ENCODE measurements around the gene SPDYE2.
"Not testable (repeated sequence)": the region's sequence is repeated elsewhere in the genome, so short reads cannot be mapped to it uniquely, and the experiment has no call there.

The SPDYE2 gene

GRCh38 chr7:102550808-102551422 is at the start of gene SPDYE2:
Gene SPDYE2, plus strand, starts transcription at chr7:102551226. Its CDS starts 2,030 bp downstream, at chr7:102553256.
- not testable (repeated sequence) for DNase-seq

- not testable (repeated sequence) for DNase-seq
These were observed 47.9 kb upstream of the SPDYE2 start for GRCh38 chr7:102503141-102503540.

- not testable (repeated sequence) for DNase-seq
These were observed 45.5 kb upstream of the SPDYE2 start for GRCh38 chr7:102505298-102506185.

GRCh38 chr7:102507410-102508088 is 43.5 kb upstream of the SPDYE2 start:
- not testable (repeated sequence) for DNase-seq

GRCh38 chr7:102510575-102510974 is 40.5 kb upstream of the SPDYE2 start:
- not testable (repeated sequence) for DNase-seq

- not testable (repeated sequence) for DNase-seq
These were observed 39.0 kb upstream of the SPDYE2 start for GRCh38 chr7:102511860-102512522.

- not testable (repeated sequence) for DNase-seq
These were observed 38.3 kb upstream of the SPDYE2 start for GRCh38 chr7:102512642-102513221.

- DNase-seq, result not testable (repeated sequence)
These were observed 35.9 kb upstream of the SPDYE2 start for GRCh38 chr7:102514881-102515721.

- DNase-seq, result not testable (repeated sequence)
These were observed 35.1 kb upstream of the SPDYE2 start for GRCh38 chr7:102515889-102516288.

GRCh38 chr7:102516951-102517350 is 34.1 kb upstream of the SPDYE2 start:
- not testable (repeated sequence) for DNase-seq

- DNase-seq, result not testable (repeated sequence)
These were observed 33.4 kb upstream of the SPDYE2 start, which contains the start of gene RASA4B for GRCh38 chr7:102517550-102518147. Gene RASA4B, minus strand, starts transcription at chr7:102517777. Its CDS starts 67 bp downstream, at chr7:102517710.

GRCh38 chr7:102520797-102521196 is 30.2 kb upstream of the SPDYE2 start:
- DNase-seq, result not testable (repeated sequence)

- not testable (repeated sequence) for DNase-seq
These were observed 26.2 kb upstream of the SPDYE2 start for GRCh38 chr7:102524803-102525202.

- DNase-seq, result not testable (repeated sequence)
These were observed 23.8 kb upstream of the SPDYE2 start for GRCh38 chr7:102527182-102527581.

- not testable (repeated sequence) for DNase-seq
These were observed 22.9 kb upstream of the SPDYE2 start for GRCh38 chr7:102527822-102528793.

GRCh38 chr7:102531583-102531982 is 19.4 kb upstream of the SPDYE2 start:
- DNase-seq, result not testable (repeated sequence)

- not testable (repeated sequence) for DNase-seq
These were observed 18.9 kb upstream of the SPDYE2 start for GRCh38 chr7:102532127-102532526.

- not testable (repeated sequence) for DNase-seq
These were observed 15.9 kb upstream of the SPDYE2 start for GRCh38 chr7:102535062-102535615.

- DNase-seq, result not testable (repeated sequence)
These were observed 10.4 kb upstream of the SPDYE2 start for GRCh38 chr7:102540604-102541003.
